GM10266 (cell line): ENCODE results near the gene FAM107B.

Source experiments
- DNase-seq: peaks from one replicate; pipeline ENCODE4 v3.0.0; 2012; ENCODE audit errors: extremely low spot score
- TF ChIP-seq, protein P1 (sequence below): IDR thresholded peaks from 2 replicates; pipeline ENCODE4 v1.5.1; 2012; ENCODE audit warnings: mild to moderate bottlenecking, low read depth; ENCODE audit not compliant: control insufficient read depth, insufficient read depth; ENCODE audit errors: missing control alignments

FAM107B gene

GRCh38 chr10:14510346-14510745, 264.4 kb downstream of the FAM107B start:
- DNase-seq, result no peak
- TF ChIP-seq, protein P1, sequence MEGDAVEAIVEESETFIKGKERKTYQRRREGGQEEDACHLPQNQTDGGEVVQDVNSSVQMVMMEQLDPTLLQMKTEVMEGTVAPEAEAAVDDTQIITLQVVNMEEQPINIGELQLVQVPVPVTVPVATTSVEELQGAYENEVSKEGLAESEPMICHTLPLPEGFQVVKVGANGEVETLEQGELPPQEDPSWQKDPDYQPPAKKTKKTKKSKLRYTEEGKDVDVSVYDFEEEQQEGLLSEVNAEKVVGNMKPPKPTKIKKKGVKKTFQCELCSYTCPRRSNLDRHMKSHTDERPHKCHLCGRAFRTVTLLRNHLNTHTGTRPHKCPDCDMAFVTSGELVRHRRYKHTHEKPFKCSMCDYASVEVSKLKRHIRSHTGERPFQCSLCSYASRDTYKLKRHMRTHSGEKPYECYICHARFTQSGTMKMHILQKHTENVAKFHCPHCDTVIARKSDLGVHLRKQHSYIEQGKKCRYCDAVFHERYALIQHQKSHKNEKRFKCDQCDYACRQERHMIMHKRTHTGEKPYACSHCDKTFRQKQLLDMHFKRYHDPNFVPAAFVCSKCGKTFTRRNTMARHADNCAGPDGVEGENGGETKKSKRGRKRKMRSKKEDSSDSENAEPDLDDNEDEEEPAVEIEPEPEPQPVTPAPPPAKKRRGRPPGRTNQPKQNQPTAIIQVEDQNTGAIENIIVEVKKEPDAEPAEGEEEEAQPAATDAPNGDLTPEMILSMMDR, result no peak

DNA sequence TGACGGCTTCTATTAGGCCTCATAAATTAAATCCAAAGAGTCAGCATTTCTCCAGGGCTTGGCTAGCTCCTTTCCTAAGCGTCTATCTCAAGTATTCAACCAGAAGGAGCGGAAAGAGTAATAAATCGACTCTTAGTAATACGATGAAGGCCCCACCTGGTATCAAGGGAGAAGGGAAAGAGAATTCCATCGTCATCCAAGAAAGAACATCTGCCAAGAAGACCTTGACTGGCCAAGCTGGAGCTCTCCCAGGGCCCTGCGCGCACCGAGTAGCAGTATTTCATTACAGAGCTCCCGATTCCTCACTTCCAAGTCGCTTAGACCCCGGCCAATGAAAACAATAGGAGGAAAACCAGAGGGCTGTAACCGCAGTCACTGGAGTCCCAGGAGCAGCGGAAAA, 266.0 kb downstream of the FAM107B start:
- no peak for DNase-seq
- TF ChIP-seq, protein P1, result no peak

GRCh38 chr10:14507781-14508180, 266.9 kb downstream of the FAM107B start:
- DNase-seq, result no peak
- TF ChIP-seq, protein P1, result no peak

GRCh38 chr10:14507176-14507575, 267.5 kb downstream of the FAM107B start:
- TF ChIP-seq, protein P1, result no peak
- peak; percentile 18 for DNase-seq

DNA sequence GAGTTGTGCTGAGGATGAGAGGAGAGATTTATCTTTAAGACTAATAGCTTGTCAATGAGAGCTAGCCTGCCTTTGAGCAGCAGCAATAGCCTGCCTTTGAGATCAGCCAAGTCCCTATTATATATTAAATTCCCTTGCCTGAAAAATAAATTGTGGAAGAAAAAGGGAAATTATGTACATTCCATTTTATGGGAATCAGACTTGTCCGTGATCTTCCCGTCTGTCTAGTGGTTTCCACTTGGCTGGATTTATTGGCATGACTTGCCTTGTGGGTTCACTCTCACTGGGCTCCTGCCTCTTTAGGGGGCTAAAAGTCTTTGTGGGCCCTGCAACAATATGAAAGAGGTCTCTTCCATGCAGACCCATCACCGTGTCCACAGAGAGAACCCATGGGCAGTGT, 272.3 kb downstream of the FAM107B start:
- DNase-seq, result no peak
- TF ChIP-seq, protein P1, result no peak

- no peak for DNase-seq
- TF ChIP-seq, protein P1, result no peak
Measured at GRCh38 chr10:14500172-14500765, 274.4 kb downstream of the FAM107B start.

- TF ChIP-seq, protein P1, result no peak
- no peak for DNase-seq
Measured at GRCh38 chr10:14499601-14499904, 275.1 kb downstream of the FAM107B start.

- no peak for DNase-seq
- TF ChIP-seq, protein P1, result no peak
Measured at GRCh38 chr10:14498326-14498725, 276.4 kb downstream of the FAM107B start.
